ENCODE results near the gene GLTP.
A peak's percentile ranks its signal among the peaks of the same experiment; 100 is the strongest.
"Not testable (repeated sequence)": the region's sequence is repeated elsewhere in the genome, so short reads cannot be mapped to it uniquely, and the experiment has no call there.

Gene GLTP, protein sequence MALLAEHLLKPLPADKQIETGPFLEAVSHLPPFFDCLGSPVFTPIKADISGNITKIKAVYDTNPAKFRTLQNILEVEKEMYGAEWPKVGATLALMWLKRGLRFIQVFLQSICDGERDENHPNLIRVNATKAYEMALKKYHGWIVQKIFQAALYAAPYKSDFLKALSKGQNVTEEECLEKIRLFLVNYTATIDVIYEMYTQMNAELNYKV

DNA sequence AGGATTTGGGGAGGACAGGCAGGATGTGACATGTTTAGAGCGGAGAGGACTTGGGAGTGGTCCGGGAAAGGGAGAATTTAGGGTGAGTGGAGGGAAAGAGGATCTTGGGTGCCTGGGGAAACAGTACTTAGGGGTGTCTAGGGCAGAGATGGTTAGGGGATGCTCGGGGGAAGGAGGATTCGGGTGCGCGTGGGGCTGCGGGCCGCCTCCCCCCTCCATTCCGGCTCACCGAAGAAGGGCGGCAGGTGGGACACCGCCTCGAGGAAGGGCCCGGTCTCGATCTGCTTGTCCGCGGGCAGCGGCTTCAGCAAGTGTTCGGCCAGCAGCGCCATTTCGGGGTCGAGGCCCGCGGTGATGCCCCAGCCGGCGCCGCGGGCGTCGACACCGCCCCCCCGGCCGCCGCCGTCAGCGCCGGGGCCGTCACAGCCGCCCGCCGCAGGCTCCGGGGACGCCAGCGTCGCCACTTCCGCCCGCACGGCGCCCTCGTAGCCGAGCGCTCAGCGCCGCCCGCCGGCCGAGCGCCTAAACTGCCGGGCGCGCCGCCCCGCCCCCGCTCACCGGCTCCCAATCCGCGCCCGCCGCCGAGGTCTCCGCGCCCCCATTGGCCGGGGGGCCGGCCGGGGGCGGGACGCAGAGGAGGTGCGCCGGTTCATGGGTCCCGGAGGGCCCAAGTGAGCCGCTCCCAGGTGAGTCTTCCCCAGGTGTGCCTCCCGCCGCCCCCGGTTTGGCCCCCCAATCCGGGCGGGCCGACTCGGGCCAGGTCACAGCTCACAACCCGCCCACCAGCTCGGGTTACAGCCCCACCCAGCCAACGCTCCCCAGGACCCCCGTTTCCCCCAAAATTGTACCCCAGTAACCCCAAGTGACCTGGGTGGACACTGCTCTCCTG is at the start of gene GLTP:
GLTP (minus strand) TSS at position 499 of the 889 bp plus-strand sequence; CDS start at position 332, 167 bp downstream.
- DNase-seq (ENCODE audit: low spot score): peak; percentile 89

DNA sequence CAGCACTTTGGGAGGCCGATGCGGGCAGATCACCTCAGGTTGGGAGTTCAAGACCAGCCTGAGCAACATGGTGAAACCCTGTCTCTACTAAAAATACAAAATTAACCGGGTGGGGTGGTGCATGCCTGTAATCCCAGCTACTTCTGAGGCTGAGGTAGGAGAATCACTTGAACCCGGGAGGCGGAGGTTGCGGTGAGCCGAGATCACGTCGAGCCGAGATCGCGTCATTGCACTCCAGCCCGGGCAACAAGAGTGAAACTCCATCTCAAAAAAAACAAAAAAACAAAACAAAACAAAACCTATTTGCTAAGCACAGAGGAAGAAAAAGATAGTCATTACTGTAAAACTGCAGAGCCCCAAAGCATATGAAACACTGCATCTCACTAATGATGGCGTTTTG is 49.0 kb upstream of the GLTP start:
- not testable (repeated sequence) for DNase-seq (ENCODE audit: low spot score)

DNA sequence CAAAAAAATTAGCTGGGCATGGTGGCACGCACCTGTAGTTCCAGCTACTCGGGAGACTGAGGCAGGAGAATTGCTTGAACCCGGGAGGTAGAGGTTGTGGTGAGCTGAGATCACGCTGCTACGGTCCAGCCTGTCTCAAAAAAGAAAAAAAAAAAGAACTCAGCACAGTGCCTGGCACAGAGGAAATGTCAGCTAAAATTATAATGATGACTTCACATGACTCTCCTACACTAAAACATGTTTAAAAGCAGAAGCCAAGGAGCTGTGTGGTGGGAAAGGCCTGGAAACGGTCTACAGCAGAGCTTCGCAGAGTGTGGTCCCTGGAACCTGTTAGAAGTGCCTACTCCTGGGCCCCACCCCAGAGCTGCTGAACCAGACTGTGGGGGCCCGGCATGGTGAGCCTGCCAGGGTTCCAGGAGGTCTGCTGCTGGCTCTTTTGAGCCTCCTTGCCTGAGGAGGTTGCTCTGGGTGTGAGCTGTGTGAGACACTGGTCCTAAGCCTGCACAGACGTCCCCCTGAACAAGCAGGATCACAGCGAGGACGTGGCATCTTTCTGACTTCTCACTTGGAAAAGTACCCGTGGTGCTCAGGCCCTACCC is 47.8 kb upstream of the GLTP start:
- DNase-seq (ENCODE audit: low spot score): no peak

DNA sequence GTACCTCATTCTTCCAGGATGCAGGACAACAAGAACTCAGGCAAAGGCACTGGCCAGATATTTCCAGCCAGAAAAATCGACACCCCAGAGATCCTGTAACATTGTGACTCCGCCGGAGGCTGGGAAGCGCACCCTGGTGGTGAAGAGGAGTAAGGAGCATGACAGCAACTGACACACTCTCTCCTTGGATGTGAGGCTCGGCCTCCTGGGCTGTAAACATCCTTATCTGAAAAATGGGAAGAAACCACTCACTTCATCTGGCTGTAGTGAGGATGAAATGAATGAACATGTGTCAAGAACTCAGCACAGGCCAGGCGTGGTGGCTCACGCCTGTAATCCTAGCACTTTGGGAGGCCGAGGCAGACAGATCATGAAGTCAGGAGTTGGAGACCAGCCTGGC is 47.3 kb upstream of the GLTP start:
- DNase-seq (ENCODE audit: low spot score): peak; percentile 47

DNA sequence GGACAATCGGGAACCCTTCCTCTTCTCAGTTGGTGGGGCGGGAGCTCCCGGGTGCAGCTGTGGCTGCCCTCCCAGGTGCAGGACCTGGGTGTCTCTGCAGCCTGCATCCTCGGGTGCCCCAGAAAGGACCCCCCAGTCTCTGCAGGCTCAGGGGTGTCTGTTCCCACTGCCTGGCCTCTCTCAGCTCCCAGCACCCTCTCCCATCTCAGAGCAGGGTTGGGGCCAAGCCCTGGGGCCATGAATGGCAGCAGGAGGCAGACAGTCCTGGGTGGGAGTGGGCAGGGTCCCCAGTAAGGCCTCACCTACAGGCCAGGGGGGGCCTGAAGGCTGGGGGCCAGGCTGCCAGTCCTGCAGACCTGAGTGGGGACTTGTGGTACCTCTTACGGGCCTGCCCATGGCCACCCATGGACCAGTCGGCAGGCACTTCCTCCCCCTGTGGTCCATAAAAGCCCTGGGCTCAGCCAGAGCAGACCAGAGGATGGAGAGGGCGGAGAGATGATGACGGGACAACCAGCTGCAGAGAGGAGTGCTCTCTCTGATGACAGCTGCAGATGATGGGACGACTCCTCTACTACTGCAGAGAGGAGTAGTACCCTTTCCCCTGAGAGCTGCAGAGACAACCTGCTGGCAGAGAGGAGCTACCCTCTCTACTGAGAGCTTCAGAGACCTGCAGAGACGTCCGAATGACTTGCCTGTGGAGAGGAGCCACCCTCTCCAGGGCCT is 46.3 kb upstream of the GLTP start:
- no peak for DNase-seq (ENCODE audit: low spot score)

DNA sequence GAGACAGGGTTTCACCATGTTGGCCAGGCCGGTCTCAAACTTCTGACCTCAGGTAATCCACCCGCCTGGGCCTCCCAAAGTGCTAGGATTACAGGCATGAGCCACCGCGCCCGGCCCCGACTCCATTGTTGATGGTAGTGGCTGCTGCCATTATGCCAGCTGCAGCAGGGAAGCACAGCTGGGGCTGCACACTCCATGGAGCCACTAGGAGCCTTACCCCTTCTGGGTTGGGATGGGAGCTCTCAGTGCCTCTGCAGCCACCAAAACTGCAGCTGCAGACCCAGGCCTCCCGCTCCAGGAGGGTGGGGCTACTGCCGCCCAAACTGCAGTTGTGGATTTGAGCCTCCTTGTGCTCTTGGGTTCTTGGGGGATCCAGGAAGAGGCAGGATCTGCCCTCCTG is 45.7 kb upstream of the GLTP start:
- DNase-seq (ENCODE audit: low spot score): no peak

DNA sequence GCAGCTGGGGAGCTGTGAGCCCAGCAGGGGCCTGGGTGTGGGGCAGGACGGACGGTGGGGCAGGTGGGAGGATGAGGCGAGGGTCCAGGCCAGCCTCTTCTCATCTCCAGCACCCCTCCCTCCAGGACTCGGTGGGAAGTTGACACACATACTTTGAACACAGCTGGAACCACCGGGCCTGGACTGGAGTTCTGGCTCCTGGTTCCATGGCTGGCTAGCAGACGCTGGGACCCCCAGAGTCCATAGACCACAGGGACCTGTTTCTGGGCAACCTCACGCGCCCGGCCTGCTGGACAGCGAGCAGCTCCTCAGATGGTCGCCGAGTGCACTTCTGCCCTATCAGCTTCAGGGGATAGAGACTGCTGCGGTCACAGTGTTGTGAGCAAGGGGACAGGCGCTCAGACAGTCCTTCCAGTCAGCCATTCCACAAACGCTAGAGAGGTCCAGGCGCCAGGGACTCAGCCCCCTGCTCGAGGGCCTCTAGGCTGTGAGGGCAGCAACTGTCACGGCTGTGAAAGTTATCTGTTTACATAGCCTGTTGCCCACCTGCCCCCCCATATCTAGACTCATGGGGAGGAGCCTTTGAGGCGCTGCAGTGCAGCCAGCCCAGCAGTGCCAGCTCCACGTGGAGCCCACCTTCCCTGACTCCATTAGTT is 45.0 kb upstream of the GLTP start:
- DNase-seq (ENCODE audit: low spot score): no peak

DNA sequence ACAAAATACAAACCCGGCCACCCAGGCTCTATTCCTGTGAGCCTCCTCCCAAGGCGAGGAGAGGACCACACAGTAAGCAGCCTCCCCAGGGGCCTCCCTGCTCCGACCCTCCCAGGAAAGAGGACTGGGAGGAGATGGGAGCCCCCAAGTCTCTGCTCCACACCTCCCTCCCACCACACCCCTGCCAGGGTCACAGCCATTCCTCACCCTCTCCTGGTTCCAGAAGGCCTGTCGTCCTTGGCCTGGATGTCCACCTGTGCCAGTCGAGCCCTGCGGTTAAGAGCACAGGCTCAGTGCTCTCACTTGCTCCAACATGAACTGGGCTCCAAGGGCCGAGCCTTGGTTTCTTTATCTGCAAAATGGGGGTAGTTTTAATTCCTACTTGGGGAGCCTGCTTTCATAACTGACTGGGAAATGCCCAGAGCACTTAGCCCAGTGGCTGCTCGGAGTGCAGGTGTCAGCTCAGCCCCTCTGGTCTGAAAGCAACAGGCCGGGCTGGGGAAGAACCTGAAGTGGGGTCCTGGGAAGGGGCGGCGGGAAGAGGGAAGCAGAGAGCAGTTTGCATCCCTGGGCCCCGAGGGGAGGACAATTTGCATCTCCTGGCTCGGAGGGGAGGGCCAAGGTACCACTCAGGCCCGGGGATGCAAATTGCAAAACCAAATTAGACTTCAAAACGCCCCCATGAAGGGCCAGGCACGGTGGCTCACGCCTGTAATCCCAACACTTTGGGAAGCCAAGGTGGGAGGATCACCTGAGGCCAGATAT is 43.3 kb upstream of the GLTP start:
- no peak for DNase-seq (ENCODE audit: low spot score)

DNA sequence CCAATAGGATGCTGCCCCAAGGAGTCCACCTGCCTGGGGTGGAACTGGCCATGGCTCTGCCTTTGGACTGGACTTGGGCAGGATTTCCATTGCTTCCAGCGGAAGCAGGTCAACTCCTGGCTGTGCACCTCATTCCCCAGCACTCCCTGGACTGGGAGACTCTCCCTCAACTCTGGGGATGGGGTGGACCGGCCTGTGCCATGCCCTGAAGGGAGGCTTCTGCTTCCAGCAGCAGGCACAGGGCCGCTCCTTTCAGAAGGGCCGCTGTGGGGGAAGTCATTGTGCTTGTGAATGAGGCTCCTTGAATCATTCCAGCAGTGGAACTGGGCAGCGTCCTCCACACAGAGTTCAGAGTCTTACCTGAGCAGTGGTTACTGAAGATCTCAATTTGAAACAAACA is 42.7 kb upstream of the GLTP start:
- DNase-seq (ENCODE audit: low spot score): no peak

DNA sequence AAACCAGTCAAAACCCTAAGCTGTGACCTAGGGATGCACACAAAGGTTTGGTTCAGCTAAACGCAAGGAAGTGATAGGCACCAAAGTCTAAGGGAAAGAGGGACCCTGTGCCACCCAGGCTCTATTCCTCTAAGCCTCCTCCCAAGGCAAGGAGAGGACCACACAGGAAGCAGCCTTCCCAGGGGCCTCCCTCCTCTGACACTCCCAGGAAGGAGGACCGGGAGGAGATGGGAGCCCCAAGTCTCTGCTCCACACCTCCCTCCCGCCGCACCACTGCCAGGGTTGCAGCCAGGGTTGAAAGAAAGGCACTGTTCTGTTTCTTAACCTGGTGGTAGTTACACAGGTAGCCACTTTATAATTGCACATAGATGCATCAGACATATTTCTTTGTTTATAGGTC is 41.6 kb upstream of the GLTP start:
- no peak for DNase-seq (ENCODE audit: low spot score)

DNA sequence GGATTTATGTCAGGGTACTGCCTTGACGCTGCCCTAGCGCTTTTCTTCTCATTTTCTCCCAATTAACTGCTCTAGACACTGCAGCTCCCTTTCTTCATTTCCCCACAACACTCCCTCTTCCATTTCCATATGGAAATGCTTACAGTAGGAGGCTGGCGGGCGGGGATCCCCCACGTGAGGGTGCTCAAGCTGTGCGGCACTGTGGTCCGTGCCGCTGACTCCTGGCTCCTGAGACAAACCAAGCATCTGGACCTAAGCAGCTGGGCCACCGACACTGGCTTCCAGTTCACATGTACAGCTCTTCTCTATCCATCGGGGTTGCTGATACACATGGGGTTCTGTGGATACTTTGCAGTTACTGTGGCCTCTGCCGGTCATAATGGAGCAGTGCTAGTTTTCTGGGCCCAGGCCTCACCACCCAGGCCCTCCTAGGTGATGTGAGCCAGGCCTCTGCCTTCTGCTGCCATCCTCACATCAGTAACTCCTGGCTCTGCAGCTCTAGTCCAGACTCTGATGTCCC is 40.0 kb upstream of the GLTP start:
- DNase-seq (ENCODE audit: low spot score): no peak

DNA sequence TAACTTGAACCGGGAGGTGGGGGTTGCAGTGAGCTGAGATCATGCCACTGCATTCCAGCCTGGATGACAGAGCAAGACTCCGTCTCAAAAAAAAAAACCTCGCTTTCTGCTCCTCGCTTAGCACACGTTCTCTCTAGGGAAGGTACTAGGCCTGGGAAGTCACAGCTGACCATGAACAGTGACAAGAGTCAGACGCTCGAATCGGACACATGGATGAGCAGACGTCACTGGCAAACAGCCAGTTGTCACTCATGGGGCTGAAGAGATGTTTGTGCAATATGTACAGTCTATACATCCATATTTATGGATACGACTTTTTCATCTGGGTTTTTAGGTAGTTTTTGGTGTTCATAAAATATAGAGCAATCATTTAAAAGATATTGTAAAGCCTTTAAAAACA is 39.1 kb upstream of the GLTP start:
- DNase-seq (ENCODE audit: low spot score): no peak

DNA sequence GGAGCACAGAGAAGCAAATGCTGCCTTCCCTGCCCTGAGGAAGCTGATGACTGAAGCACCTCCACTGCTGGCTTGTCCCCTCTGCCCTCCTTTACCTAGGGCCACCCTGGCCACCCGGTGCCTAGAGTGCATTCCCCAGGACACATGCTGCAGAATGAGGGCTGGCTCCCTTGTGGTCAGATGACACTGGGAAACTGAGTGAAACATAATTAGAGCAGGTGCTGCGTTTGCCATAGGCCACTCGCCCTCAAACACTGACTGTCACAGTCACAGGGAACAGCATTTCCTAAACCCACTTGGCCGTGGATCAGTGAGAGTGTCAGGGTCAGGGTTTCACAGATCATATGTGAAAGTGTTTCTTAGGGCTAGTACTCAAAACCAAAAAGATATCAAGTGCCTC is 35.7 kb upstream of the GLTP start:
- DNase-seq (ENCODE audit: low spot score): no peak

DNA sequence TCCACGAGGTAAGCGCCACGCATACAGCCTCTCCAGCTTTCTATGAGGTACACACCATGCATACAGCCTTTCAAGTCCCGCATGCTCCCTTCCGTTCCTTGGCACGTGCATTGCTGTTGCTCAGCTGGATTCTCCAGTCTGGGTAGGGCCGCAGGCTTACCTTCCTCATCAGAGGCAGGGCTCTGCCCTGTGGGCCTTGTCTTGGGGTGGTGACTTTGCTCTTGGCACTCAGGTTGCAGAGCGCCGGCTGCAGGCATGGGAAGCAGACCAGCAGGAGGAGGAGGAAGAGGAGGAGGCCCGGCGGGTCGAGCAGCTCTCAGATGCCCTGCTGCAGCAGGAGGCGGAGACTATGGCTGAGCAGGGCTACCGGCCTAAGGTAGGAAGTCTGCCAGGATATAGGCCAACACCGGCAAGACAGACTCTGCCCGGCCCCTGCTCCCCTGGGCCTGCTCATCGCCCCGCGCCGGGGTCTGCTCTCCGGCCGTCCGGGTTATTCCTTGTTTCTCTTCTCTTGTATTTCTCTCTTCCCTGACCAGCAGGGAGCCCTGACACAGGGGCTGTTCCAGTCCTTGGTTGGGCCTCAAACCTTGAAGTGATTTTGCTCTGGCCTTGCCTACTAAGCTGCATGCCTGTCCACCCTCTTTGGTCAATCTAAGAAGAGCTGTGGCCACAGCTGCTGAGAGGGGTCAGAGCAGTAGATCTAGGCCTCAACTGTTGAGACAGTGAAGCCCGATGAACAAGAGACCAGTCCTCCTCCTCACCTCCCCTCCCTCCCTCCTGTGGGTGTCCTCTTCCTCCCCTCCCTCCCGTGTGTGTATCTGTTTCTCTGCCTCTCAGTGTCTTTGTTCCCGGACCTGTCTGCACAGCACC is 35.1 kb upstream of the GLTP start:
- no peak for DNase-seq (ENCODE audit: low spot score)

DNA sequence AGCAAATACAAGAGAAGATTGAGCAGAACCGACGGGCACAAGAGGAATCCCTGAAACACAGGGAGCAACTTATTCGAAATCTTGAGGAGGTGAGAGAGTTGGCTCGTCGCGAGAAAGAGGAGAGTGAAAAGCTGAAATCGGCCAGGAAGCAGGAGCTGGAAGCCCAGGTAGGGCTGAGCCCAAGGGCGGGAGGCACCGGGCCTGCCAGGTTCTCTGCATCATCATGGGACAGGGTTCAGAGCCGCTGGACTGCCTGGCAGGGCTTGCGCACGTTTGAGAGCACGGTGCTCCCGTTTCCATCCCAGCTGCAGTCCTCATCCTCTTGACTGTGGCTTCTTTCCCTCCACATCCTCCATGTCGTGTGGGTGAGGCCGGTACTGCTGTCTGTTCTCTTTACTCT is 34.1 kb upstream of the GLTP start:
- no peak for DNase-seq (ENCODE audit: low spot score)

DNA sequence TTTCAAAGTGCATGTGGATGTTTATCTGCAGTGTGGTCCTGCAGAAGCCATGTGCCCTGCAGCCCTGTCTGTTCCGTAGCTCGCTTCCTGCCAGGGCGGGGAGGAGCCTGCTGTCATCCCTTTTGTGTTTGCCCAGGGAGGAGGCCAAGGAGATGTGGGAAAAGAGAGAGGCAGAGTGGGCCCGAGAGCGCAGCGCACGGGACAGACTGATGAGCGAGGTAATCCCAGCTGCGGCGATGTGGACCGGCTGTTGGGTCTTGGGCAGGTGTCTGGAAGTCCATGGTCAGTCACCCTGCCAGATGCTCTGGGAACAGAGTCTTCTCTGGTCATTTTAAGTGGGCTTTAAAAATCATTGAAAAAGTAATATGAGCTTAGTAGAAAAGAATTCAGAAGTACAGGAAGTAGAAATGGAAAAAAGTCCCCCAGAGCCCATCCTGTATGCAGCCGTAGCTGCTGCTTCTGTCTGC is 32.5 kb upstream of the GLTP start:
- no peak for DNase-seq (ENCODE audit: low spot score)

DNA sequence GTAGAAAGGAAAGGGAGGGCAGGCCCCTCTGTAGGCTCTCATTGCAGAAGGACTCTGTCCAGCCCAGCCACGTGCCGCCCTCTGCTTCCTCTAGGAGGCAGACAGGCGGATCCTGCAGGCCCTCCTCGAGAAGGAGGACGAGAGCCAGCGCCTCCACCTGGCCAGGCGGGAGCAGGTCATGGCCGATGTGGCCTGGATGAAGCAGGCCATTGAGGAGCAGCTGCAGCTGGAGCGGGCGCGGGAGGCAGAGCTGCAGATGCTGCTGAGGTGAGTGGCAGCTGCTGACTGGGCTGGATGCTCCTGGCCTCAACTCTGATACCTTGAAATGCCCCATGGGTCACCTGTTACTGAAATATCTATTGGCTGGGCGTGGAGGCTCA is 30.6 kb upstream of the GLTP start:
- DNase-seq (ENCODE audit: low spot score): peak; percentile 48

DNA sequence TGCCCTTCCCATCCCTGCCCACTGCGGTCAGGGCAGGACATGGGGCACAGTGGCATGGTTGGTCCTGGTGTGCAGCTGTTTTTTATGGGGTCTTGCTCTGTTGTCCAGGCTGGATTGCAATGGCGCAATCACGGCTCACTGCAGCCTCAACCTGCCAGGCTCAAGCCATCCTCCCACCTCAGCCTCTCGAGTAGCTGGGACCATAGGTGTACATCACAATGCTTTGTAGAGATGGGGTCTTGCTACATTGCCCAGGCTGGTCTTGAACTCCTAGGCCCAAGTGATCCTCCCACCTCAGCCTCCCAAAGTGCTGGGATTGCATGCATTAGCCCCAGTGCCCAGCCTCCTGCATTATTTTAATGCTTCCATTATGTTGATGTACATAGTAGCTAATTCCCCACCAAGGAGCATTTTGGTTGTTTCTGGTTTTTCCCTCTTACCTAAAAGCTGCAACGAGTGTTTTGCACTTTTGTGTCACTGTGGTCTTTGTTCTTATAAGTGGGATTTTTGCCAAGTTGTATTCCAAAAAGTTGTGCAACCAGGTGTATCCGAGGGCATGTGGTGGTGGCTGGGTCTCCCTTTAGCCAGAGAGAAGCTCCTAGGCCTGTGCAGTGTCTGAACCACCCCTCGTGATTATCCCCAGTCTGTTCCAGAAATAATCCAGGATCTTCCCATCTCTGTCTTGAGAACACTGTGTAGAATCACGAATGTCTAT is 30.1 kb upstream of the GLTP start:
- no peak for DNase-seq (ENCODE audit: low spot score)

DNA sequence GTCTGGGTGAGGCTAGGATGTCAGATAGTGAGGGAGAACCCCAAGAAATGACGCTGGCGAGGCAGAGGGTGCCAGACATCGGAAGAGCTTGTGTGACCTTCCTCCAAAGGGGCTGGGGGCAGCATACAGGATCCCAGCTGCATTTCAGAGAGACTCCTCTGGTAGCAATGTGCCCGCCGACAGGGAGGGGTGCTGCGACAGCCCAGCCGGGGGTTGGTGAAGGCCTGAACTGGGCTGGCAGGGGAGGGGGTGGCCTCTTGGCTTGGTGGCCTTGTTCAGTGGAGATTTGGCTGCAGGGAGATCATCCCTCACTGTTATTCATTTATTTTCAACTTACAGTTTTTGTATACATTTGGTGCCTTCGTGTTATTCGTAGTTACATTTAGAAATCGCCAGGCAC is 25.0 kb upstream of the GLTP start:
- DNase-seq (ENCODE audit: low spot score): no peak

All from NAMALWA (cell line).